Calu3 (cell line): ENCODE measurements around the gene LOC128125822.
A peak's percentile ranks its signal among the peaks of the same experiment; 100 is the strongest.

Experiments
- BruUV-seq: library from RNA; stranded (reverse); fragments of 400-500 nt; replicated peaks from 2 replicates; lab custom pipeline; 2021; lab: Mats Ljungman, UMichigan
- CTCF ChIA-PET: fragments of 300-600 bp; sonication (Branson Sonifier 250); formaldehyde crosslinking; loops from one replicate; lab custom pipeline; 2022; ENCODE audit warnings: antibody characterized with exemption; lab: Charles Lee
- DNase-seq: peaks from one replicate; pipeline ENCODE4 v3.0.0; 2022
- H3K27ac Mint-ChIP-seq: one replicate; pipeline ENCODE4 v1.8.0; 2022; ENCODE audit warnings: mixed read lengths; ENCODE audit not compliant: unreplicated experiment
- H3K27me3 Mint-ChIP-seq: one replicate; pipeline ENCODE4 v1.8.0; 2022; ENCODE audit warnings: mixed read lengths; ENCODE audit not compliant: unreplicated experiment
- H3K36me3 Mint-ChIP-seq: one replicate; pipeline ENCODE4 v1.8.0; 2022; ENCODE audit warnings: mild to moderate bottlenecking, moderate library complexity, mixed read lengths; ENCODE audit not compliant: insufficient read depth, unreplicated experiment
- H3K4me1 Mint-ChIP-seq: one replicate; pipeline ENCODE4 v1.8.0; 2022; ENCODE audit warnings: mild to moderate bottlenecking, low read depth, mixed read lengths; ENCODE audit not compliant: unreplicated experiment
- H3K4me3 Mint-ChIP-seq: one replicate; pipeline ENCODE4 v1.8.0; 2022; ENCODE audit warnings: mild to moderate bottlenecking, low read depth, moderate library complexity, mixed read lengths; ENCODE audit not compliant: unreplicated experiment
- H3K9me3 Mint-ChIP-seq: one replicate; pipeline ENCODE4 v1.8.0; 2022; ENCODE audit warnings: low read depth, mixed read lengths; ENCODE audit not compliant: unreplicated experiment
- intact Hi-C: fragments of 100-400 bp; cut with micrococcal nuclease; formaldehyde crosslinking; loops from one replicate; pipeline ENCODE4 v1.10.0; 2022; ENCODE audit not compliant: unreplicated experiment
- TF ChIP-seq, protein P1 (sequence below): fragments of 200-600 bp; IDR thresholded peaks from one replicate; pipeline ENCODE4 v1.8.0; 2022; ENCODE audit warnings: antibody characterized with exemption; ENCODE audit not compliant: unreplicated experiment

Gene LOC128125822

DNA sequence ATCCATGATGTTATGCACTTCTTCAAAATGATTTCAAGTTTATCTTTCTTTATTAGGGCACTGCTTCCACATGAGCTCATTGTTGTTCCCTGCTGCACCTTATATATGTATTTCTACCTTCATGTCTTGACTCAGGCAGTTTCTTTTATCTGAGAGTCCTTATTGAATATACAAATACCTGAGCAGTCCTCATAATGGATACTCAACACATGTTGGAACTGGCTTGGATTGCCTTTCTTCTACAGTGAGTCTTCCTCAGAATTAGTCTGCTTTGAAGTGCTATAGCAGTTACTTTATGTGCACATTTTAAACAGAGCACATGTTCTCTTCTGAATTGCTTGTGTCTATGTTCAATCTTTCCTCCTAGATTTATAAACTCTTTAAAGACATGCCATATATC lies 45.3 kb upstream of the LOC128125822 start:
- Mint-ChIP-seq H3K27me3 (no peaks in the 10 kb centered on the region), H3K4me3 (no peak overlapping the region), H3K36me3 (peaks cover 6% of the 10 kb centered on the region), H3K9me3 (no peaks in the 10 kb centered on the region), H3K27ac (peak overlapping the region; percentile 87), H3K4me1 (peaks cover 43% of the 10 kb centered on the region)
- TF ChIP-seq, protein P1, sequence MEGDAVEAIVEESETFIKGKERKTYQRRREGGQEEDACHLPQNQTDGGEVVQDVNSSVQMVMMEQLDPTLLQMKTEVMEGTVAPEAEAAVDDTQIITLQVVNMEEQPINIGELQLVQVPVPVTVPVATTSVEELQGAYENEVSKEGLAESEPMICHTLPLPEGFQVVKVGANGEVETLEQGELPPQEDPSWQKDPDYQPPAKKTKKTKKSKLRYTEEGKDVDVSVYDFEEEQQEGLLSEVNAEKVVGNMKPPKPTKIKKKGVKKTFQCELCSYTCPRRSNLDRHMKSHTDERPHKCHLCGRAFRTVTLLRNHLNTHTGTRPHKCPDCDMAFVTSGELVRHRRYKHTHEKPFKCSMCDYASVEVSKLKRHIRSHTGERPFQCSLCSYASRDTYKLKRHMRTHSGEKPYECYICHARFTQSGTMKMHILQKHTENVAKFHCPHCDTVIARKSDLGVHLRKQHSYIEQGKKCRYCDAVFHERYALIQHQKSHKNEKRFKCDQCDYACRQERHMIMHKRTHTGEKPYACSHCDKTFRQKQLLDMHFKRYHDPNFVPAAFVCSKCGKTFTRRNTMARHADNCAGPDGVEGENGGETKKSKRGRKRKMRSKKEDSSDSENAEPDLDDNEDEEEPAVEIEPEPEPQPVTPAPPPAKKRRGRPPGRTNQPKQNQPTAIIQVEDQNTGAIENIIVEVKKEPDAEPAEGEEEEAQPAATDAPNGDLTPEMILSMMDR, result no peak
- DNase-seq, result no peak
- no TSS peak for BruUV-seq
- CTCF ChIA-PET, result interaction anchor here (0.5 to 1.3 kb wide), 3 partner anchors 8 to 774 kb away, joined by 3 to 4 read pairs (median 3); no protein-coding TSS in a partner anchor
- intact Hi-C loops, result no loop called here

DNA sequence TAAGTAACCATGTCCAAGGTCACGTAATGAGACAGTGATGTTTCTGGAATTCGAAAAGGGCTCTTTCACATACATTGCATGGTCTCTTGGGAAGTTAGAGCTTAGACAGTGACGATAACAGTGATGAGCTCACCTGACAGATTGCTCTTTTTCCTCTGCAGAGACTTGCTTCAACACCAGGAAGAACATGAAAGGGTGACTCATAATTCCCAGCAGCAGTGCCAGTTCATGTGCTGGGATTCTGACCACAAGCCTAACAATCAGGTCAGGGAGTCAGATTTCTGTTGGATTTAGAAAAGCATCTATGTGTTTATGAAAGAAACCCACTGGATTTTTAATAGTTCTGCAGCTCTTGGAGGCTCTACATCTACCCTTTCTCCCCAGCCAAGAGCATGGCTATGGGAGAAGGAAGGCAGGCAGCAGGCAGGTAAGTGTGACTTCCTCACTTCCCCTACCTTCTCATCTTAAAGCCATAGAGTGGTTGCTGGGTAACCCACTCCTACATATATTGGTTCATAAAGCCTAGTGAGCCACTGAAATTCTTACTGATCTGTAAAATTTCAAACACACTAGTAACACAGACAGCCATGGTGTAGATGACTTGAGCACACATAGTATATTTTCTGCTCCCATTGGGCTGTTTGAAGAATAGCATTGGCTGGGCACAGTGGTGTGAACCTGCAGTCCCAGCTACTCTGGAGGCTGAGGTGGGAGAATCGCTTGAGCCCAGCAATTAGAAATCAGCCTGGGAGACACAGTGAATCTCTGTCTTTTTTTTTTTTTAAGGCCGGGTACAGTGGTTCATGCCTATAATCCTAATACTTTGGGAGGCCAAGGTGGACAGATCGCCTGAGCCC lies 44.4 kb upstream of the LOC128125822 start:
- Mint-ChIP-seq H3K36me3 (peaks cover 6% of the 10 kb centered on the region), H3K9me3 (no peaks in the 10 kb centered on the region), H3K27ac (peak overlapping the region; percentile 87), H3K27me3 (no peaks in the 10 kb centered on the region), H3K4me3 (peak overlapping the region; percentile 26), H3K4me1 (peaks cover 43% of the 10 kb centered on the region)
- intact Hi-C loops, result no loop called here
- TF ChIP-seq, protein P1, result no peak
- BruUV-seq, result TSS peak; percentile 53
- DNase-seq, result peak; percentile 71
- CTCF ChIA-PET, result interaction anchor here (0.5 to 1.3 kb wide), 4 partner anchors 9 to 175 kb away, joined by 3 to 4 read pairs (median 3); no protein-coding TSS in a partner anchor

DNA sequence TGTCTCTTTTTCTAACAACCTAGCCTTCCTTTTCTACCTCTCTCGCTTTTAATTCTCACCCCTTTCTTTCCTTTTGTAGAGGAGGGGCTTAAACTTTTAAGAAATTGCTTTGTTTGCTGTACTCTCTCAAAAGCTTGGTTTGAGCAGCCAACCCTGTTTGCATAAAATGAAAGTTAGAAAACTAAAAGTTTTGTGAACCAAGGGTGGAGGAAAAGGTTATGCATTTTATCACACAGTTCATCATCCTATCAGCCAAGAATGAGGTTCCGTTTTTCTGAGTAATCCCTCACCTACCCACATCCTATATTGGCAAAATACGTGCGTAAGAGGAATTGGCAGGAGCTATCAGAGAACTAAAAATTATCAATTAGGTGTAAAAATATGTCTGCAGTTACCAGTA lies 42.8 kb upstream of the LOC128125822 start:
- Mint-ChIP-seq H3K4me3 (peak overlapping the region; percentile 3), H3K27ac (peak overlapping the region; percentile 43), H3K4me1 (peaks cover 43% of the 10 kb centered on the region), H3K36me3 (peaks cover 6% of the 10 kb centered on the region), H3K27me3 (no peaks in the 10 kb centered on the region), H3K9me3 (no peaks in the 10 kb centered on the region)
- TF ChIP-seq, protein P1, result no peak
- intact Hi-C loops, result no loop called here
- no TSS peak for BruUV-seq
- DNase-seq, result no peak
- CTCF ChIA-PET, result no interaction called here

DNA sequence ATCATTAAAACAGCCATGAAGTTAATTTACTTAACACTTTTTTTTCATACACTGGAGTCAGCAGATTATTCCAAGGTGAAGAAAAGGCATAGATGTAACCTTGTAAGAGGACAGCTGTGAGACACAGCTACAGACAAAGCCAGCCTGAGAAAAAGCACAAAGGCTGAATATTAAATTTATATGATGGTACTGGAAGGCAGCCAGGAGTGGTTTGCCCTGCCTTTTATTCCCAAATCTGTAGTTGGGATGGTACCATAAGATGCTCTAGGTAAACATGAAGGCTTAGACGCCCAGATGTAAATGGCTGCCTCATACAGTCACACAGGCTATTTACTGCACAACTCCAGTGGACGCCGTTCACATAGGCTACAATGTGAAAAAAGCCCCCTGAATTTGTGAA lies 42.1 kb upstream of the LOC128125822 start:
- Mint-ChIP-seq H3K4me1 (peaks cover 42% of the 10 kb centered on the region), H3K9me3 (no peaks in the 10 kb centered on the region), H3K27ac (no peak overlapping the region), H3K4me3 (no peak overlapping the region), H3K36me3 (peaks cover 6% of the 10 kb centered on the region), H3K27me3 (no peaks in the 10 kb centered on the region)
- intact Hi-C loops, result no loop called here
- CTCF ChIA-PET, result no interaction called here
- BruUV-seq, result no TSS peak
- DNase-seq, result no peak
- TF ChIP-seq, protein P1, result no peak
